Fibroblast of skin of right quadriceps (primary cell): ENCODE results near the gene SYNJ2.

Experiments used
- DNase-seq: peaks from one replicate; pipeline ENCODE4 v3.0.0-alpha.2; 2013

SYNJ2 gene

GRCh38 chr6:158030380-158031300 is 49.0 kb downstream of the SYNJ2 start:
- DNase-seq = no peak

- DNase-seq = peak; percentile 78
These were observed 50.0 kb downstream of the SYNJ2 start for GRCh38 chr6:158031381-158032353.

- no peak for DNase-seq
These were observed 50.7 kb downstream of the SYNJ2 start for GRCh38 chr6:158032354-158032733.

- no peak for DNase-seq
These were observed 51.6 kb downstream of the SYNJ2 start for GRCh38 chr6:158033077-158033750.

GRCh38 chr6:158033751-158034702 is 52.4 kb downstream of the SYNJ2 start:
- no peak for DNase-seq

- no peak for DNase-seq
These were observed 54.6 kb downstream of the SYNJ2 start for GRCh38 chr6:158036261-158036660.

- no peak for DNase-seq
These were observed 55.4 kb downstream of the SYNJ2 start for GRCh38 chr6:158037021-158037420.

GRCh38 chr6:158037771-158038170 is 56.1 kb downstream of the SYNJ2 start:
- DNase-seq = no peak

- no peak for DNase-seq
These were observed 56.9 kb downstream of the SYNJ2 start for GRCh38 chr6:158038291-158039177.

GRCh38 chr6:158039178-158039557 is 57.5 kb downstream of the SYNJ2 start:
- DNase-seq = peak; percentile 51

- DNase-seq = no peak
These were observed 57.9 kb downstream of the SYNJ2 start for GRCh38 chr6:158039571-158040050.

- peak; percentile 98 for DNase-seq
These were observed 58.6 kb downstream of the SYNJ2 start for GRCh38 chr6:158040051-158040803.

GRCh38 chr6:158040804-158041347 is 59.2 kb downstream of the SYNJ2 start:
- no peak for DNase-seq

- no peak for DNase-seq
These were observed 59.7 kb downstream of the SYNJ2 start for GRCh38 chr6:158041370-158041769.

- DNase-seq = no peak
These were observed 60.1 kb downstream of the SYNJ2 start for GRCh38 chr6:158041788-158042187.

- peak; percentile 71 for DNase-seq
These were observed 60.7 kb downstream of the SYNJ2 start for GRCh38 chr6:158042245-158042798.

GRCh38 chr6:158043008-158043407 is 61.3 kb downstream of the SYNJ2 start:
- DNase-seq = no peak

GRCh38 chr6:158043586-158044524 is 62.2 kb downstream of the SYNJ2 start:
- no peak for DNase-seq
